Measurements from ENCODE around the gene RSBN1. TPM values are rescaled to one million over a fixed set of nuclear protein-coding genes. Genes with fewer than 3 reads are reported as not detected.
A peak's percentile ranks its signal among the peaks of the same experiment; 100 is the strongest.

Gene RSBN1
- total RNA-seq, 2 donors from 2014 or later, result 16.1 to 23.5 TPM

DNA sequence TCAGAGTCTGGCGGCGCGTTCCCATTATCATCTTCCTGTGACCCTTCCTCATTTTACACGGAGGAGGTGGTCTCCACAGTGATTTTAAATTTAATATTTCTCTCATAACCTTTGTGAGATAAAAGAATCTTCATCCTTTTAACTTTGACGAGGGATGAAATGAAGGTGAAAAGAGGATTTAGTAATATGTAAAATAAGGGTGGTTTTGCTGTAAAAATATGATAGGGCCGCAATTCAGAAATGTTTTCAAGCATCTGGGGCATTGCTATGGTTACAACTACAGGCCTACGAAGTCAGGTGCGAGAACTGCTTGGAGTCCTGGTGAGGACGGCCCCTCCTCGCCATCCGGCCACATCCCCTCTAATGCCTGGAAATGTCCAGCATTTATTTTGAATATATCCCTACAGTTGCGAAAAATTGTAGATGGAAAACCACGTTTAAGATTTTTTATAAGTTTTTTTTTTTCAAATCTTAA is 422 bp upstream of the RSBN1 start:
- H3K4me3 ChIP-seq, result peak overlapping the region; percentile 83
- ATAC-seq (ENCODE audit: insufficient number of reproducible peaks, low FRiP score, low read depth), result peak; percentile 42
- peaks cover 19 to 24% of the 10 kb centered on the region in 2 donors for H3K4me1 ChIP-seq (ENCODE audit: control insufficient read depth in 1 of 2, low read depth in 2 of 2)
- no peaks in the 10 kb centered on the region for H3K36me3 ChIP-seq
- H3K27me3 ChIP-seq (replicated peaks; ENCODE audit: insufficient read depth), result no peaks in the 10 kb centered on the region
- TF ChIP-seq, protein P1, sequence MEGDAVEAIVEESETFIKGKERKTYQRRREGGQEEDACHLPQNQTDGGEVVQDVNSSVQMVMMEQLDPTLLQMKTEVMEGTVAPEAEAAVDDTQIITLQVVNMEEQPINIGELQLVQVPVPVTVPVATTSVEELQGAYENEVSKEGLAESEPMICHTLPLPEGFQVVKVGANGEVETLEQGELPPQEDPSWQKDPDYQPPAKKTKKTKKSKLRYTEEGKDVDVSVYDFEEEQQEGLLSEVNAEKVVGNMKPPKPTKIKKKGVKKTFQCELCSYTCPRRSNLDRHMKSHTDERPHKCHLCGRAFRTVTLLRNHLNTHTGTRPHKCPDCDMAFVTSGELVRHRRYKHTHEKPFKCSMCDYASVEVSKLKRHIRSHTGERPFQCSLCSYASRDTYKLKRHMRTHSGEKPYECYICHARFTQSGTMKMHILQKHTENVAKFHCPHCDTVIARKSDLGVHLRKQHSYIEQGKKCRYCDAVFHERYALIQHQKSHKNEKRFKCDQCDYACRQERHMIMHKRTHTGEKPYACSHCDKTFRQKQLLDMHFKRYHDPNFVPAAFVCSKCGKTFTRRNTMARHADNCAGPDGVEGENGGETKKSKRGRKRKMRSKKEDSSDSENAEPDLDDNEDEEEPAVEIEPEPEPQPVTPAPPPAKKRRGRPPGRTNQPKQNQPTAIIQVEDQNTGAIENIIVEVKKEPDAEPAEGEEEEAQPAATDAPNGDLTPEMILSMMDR (IDR thresholded peaks at IDR 0.05), result peak; percentile 3
- peak overlapping the region; percentile 84 to 85 for H3K27ac ChIP-seq
- DNase-seq (ENCODE audit: low spot score), result no peak
- H3K9me3 ChIP-seq, result no peaks in the 10 kb centered on the region

DNA sequence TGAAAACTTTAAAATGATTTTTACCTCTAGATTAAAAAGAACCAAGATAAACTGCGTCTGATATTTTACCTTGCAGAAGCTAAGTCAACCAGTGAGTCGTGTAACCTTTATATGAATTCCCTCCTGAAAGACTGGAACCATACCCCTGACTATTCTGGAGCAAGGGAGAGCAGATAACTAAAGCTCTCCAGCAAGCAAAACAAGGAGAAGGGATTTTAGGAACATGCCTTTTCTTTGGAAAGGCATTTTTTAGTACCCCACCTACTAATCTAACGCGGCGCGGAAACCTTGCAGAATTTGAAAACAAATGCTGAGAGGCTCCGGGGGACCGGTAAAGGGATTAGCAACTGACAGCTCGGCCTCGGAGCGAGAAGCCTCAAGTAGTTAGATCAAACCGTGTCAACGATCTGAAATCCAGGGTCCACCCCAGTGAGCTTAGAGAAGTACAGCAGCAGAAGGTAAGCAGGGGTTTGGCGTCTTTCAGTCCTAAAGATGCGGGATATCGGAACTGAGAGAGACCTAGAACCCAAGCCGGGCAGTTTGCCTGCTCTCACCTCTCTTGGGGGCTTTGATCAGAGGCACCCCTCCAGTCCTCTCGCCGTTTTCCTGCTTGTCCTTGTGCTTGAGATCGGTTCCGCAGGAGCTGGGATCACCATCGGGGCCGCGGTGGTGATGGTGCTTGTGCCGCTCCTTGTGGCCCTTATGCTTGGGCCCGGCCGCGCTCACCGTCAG is 954 bp downstream of the RSBN1 start:
- Histone ChIP-seq H3K27ac (peak overlapping the region; percentile 84 to 97), H3K9me3 (no peaks in the 10 kb centered on the region), H3K27me3 (replicated peaks; ENCODE audit: insufficient read depth) (no peaks in the 10 kb centered on the region), H3K36me3 (no peaks in the 10 kb centered on the region), H3K4me1 (ENCODE audit: control insufficient read depth in 1 of 2, low read depth in 2 of 2) (peaks cover 19 to 24% of the 10 kb centered on the region in 2 donors), H3K4me3 (peak overlapping the region; percentile 83)
- TF ChIP-seq, protein P1 (IDR thresholded peaks at IDR 0.05), result no peak
- peak; percentile 7 for DNase-seq (ENCODE audit: low spot score)
- ATAC-seq (ENCODE audit: insufficient number of reproducible peaks, low FRiP score, low read depth), result no peak

DNA sequence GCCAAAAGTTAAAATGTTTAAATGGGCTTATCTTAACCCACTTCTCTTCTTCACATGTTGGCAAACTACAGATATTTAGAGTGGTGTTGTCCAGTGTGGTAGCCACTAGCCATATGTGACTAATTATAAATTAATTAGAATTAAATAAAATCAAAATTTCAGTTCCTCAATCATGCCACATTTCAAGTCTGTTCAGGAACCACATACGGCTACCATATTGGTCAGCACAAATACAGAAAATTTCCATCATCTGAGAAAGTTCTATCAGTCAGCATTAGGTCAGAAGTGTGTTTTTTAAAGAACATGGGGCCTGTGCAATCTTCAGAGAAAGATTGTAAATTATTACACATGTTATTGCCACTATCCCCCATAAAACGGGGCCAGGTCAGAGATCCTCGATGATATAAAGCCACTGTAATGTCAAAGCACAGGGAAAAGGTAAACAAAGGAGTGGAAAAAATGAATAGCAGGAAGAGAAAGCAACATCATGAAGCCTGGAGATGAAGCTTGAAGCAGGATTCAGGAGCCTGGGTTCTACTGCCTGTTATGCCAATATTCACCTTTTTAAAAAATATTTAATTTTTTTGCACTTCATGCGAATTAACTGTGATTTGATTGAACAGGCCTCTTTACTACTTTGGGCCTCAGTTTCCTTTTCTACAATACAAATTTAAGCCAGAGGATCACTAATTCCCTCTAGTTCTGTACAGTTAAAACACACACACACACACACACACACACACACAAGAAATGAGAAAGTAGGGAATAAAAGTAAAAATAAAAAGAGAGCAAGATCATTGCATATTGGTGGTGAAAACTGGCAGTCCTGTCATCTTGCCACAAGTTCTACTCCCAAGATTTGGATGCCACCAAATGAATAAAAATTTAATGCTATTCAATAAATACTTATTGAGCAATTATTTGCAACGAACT is 2.3 kb downstream of the RSBN1 start:
- no peak for DNase-seq (ENCODE audit: low spot score)
- peak overlapping the region; percentile 83 for H3K4me3 ChIP-seq
- no peak overlapping the region for H3K27ac ChIP-seq
- ATAC-seq (ENCODE audit: insufficient number of reproducible peaks, low FRiP score, low read depth), result no peak
- H3K36me3 ChIP-seq, result no peaks in the 10 kb centered on the region
- H3K4me1 ChIP-seq (ENCODE audit: control insufficient read depth in 1 of 2, low read depth in 2 of 2), result peaks cover 26 to 27% of the 10 kb centered on the region in 2 donors
- no peaks in the 10 kb centered on the region for H3K9me3 ChIP-seq
- H3K27me3 ChIP-seq (replicated peaks; ENCODE audit: insufficient read depth), result no peaks in the 10 kb centered on the region
- TF ChIP-seq, protein P1 (IDR thresholded peaks at IDR 0.05), result no peak

GRCh38 chr1:113808450-113809195 is 3.7 kb downstream of the RSBN1 start:
- TF ChIP-seq, protein P1 (IDR thresholded peaks at IDR 0.05), result no peak
- DNase-seq (ENCODE audit: low spot score) (no peak), ATAC-seq (ENCODE audit: insufficient number of reproducible peaks, low FRiP score, low read depth) (no peak)
- peak overlapping the region; percentile 83 for H3K4me3 ChIP-seq
- H3K27me3 ChIP-seq (replicated peaks; ENCODE audit: insufficient read depth), result no peaks in the 10 kb centered on the region
- H3K4me1 ChIP-seq (ENCODE audit: control insufficient read depth in 1 of 2, low read depth in 2 of 2), result peaks cover 39% of the 10 kb centered on the region in 2 donors
- H3K9me3 ChIP-seq, result no peaks in the 10 kb centered on the region
- no peak overlapping the region for H3K27ac ChIP-seq
- H3K36me3 ChIP-seq, result no peaks in the 10 kb centered on the region

All from thoracic aorta (tissue), 2 donors.